Measurements from ENCODE around the gene ALDH18A1. TPM values are rescaled to one million over a fixed set of nuclear protein-coding genes. Genes with fewer than 3 reads are reported as not detected.

ALDH18A1 gene
- total RNA-seq, 2 experiments from 2014 or later = 62.3 to 72.3 TPM

GRCh38 chr10:95574649-95575365 is 81.7 kb downstream of the ALDH18A1 start:
- no peak for DNase-seq (ENCODE audit: low spot score)
- ChIA-PET POLR2A (no interaction called here), CTCF (ENCODE audit: unreplicated experiment) (no interaction called here)
- intact Hi-C loops (cut with micrococcal nuclease; ENCODE audit: unreplicated experiment) = no loop called here
- no peak overlapping the region for H3K4me3 ChIP-seq (ENCODE audit: low read depth, low read length, poor library complexity, severe bottlenecking)
- H3K4me1 ChIP-seq (ENCODE audit: insufficient read depth, low read length, poor library complexity, severe bottlenecking) = no peaks in the 10 kb centered on the region
- no peak overlapping the region for H2AFZ ChIP-seq (ENCODE audit: low read length)
- no peaks in the 10 kb centered on the region for H3K9me3 ChIP-seq (ENCODE audit: low read length)
- no peak overlapping the region for H3K4me2 ChIP-seq (ENCODE audit: low read length)
- TF ChIP-seq CTCF (conservative IDR thresholded peaks at IDR 0.05; ENCODE audit: low read length) (no peak), EZH2phosphoT487 (IDR thresholded peaks at IDR 0.05; ENCODE audit: borderline replicate concordance, low read depth, low read length) (no peak)
- H3K79me2 ChIP-seq (ENCODE audit: insufficient read depth, low read depth, low read length) = no peaks in the 10 kb centered on the region
- no peaks in the 10 kb centered on the region for H4K20me1 ChIP-seq (ENCODE audit: insufficient read depth, low read length)
- no peak overlapping the region for H3K27ac ChIP-seq (ENCODE audit: low read depth, low read length, poor library complexity, severe bottlenecking)
- no TSS peak for BruUV-seq (replicated peaks)
- no peaks in the 10 kb centered on the region for H3K36me3 ChIP-seq (ENCODE audit: insufficient read depth, low read length)
- no peaks in the 10 kb centered on the region for H3K9me2 ChIP-seq (ENCODE audit: insufficient read depth, low read length)

GRCh38 chr10:95573964-95574604 is 82.4 kb downstream of the ALDH18A1 start:
- no peak for TF ChIP-seq EZH2phosphoT487 (IDR thresholded peaks at IDR 0.05; ENCODE audit: borderline replicate concordance, low read depth, low read length)
- TF ChIP-seq CTCF (conservative IDR thresholded peaks at IDR 0.05; ENCODE audit: low read length) = no peak
- intact Hi-C loops (cut with micrococcal nuclease; ENCODE audit: unreplicated experiment) = no loop called here
- Histone ChIP-seq H3K4me1 (ENCODE audit: insufficient read depth, low read length, poor library complexity, severe bottlenecking) (no peaks in the 10 kb centered on the region), H3K27ac (ENCODE audit: low read depth, low read length, poor library complexity, severe bottlenecking) (no peak overlapping the region), H3K9me3 (ENCODE audit: low read length) (no peaks in the 10 kb centered on the region), H3K36me3 (ENCODE audit: insufficient read depth, low read length) (no peaks in the 10 kb centered on the region), H2AFZ (ENCODE audit: low read length) (no peak overlapping the region), H3K9me2 (ENCODE audit: insufficient read depth, low read length) (no peaks in the 10 kb centered on the region), H4K20me1 (ENCODE audit: insufficient read depth, low read length) (no peaks in the 10 kb centered on the region), H3K79me2 (ENCODE audit: insufficient read depth, low read depth, low read length) (no peaks in the 10 kb centered on the region), H3K4me3 (ENCODE audit: low read depth, low read length, poor library complexity, severe bottlenecking) (no peak overlapping the region), H3K4me2 (ENCODE audit: low read length) (no peak overlapping the region)
- no TSS peak for BruUV-seq (replicated peaks)
- ChIA-PET POLR2A (no interaction called here), CTCF (ENCODE audit: unreplicated experiment) (no interaction called here)
- no peak for DNase-seq (ENCODE audit: low spot score)

GRCh38 chr10:95573527-95573926 is 83.0 kb downstream of the ALDH18A1 start:
- ChIA-PET CTCF (ENCODE audit: unreplicated experiment) (no interaction called here), POLR2A (no interaction called here)
- Histone ChIP-seq H3K36me3 (ENCODE audit: insufficient read depth, low read length) (no peaks in the 10 kb centered on the region), H3K27ac (ENCODE audit: low read depth, low read length, poor library complexity, severe bottlenecking) (no peak overlapping the region), H4K20me1 (ENCODE audit: insufficient read depth, low read length) (no peaks in the 10 kb centered on the region), H3K4me2 (ENCODE audit: low read length) (no peak overlapping the region), H3K79me2 (ENCODE audit: insufficient read depth, low read depth, low read length) (no peaks in the 10 kb centered on the region), H3K4me3 (ENCODE audit: low read depth, low read length, poor library complexity, severe bottlenecking) (no peak overlapping the region), H2AFZ (ENCODE audit: low read length) (no peak overlapping the region), H3K9me3 (ENCODE audit: low read length) (no peaks in the 10 kb centered on the region), H3K9me2 (ENCODE audit: insufficient read depth, low read length) (no peaks in the 10 kb centered on the region), H3K4me1 (ENCODE audit: insufficient read depth, low read length, poor library complexity, severe bottlenecking) (no peaks in the 10 kb centered on the region)
- no TSS peak for BruUV-seq (replicated peaks)
- TF ChIP-seq EZH2phosphoT487 (IDR thresholded peaks at IDR 0.05; ENCODE audit: borderline replicate concordance, low read depth, low read length) (no peak), CTCF (conservative IDR thresholded peaks at IDR 0.05; ENCODE audit: low read length) (no peak)
- intact Hi-C loops (cut with micrococcal nuclease; ENCODE audit: unreplicated experiment) = no loop called here
- DNase-seq (ENCODE audit: low spot score) = no peak

All from OCI-LY7 (cell line).